RCC 7860 (cell line): ENCODE results near the gene SMIM32.

ENCODE experiments used
- DNase-seq: peaks from one replicate; pipeline ENCODE4 v3.0.0-alpha.2; 2015; ENCODE audit warnings: low spot score
- FAIRE-seq: peaks from 2 replicates; lab custom pipeline; 2012; peaks lifted over from hg19 to GRCh38; lab: Jason Lieb, UNC

The SMIM32 gene

GRCh38 chr5:136190091-136190720, 2.8 kb downstream of the SMIM32 start:
- FAIRE-seq = no peak
- no peak for DNase-seq

GRCh38 chr5:136188859-136189258, 4.1 kb downstream of the SMIM32 start:
- DNase-seq (no peak), FAIRE-seq (no peak)

- DNase-seq (no peak), FAIRE-seq (no peak)
Measured at GRCh38 chr5:136186796-136187195, 6.2 kb downstream of the SMIM32 start.

GRCh38 chr5:136185974-136186665, 6.8 kb downstream of the SMIM32 start:
- FAIRE-seq (no peak), DNase-seq (no peak)

GRCh38 chr5:136182618-136183017, 10.3 kb downstream of the SMIM32 start:
- DNase-seq (no peak), FAIRE-seq (no peak)

GRCh38 chr5:136174021-136174659, 18.8 kb downstream of the SMIM32 start:
- DNase-seq = peak; percentile 54
- peak; percentile 79 for FAIRE-seq

- FAIRE-seq (no peak), DNase-seq (no peak)
Measured at GRCh38 chr5:136169218-136169617, 23.7 kb downstream of the SMIM32 start.

GRCh38 chr5:136166909-136167308, 26.1 kb downstream of the SMIM32 start:
- FAIRE-seq = no peak

GRCh38 chr5:136164226-136164625, 28.7 kb downstream of the SMIM32 start:
- FAIRE-seq = peak; percentile 2
- DNase-seq = no peak

More at GRCh38 chr5:136166909-136167308, 26.1 kb downstream of the SMIM32 start:
- DNase-seq = no peak

- DNase-seq (no peak), FAIRE-seq (no peak)
Measured at GRCh38 chr5:136162008-136162407, 31.0 kb downstream of the SMIM32 start.

- FAIRE-seq (no peak), DNase-seq (no peak)
Measured at GRCh38 chr5:136159457-136159856, 33.5 kb downstream of the SMIM32 start.

- DNase-seq (no peak), FAIRE-seq (no peak)
Measured at GRCh38 chr5:136157514-136157913, 35.4 kb downstream of the SMIM32 start.

- FAIRE-seq = no peak
- DNase-seq = peak; percentile 11
Measured at GRCh38 chr5:136155761-136156160, 37.2 kb downstream of the SMIM32 start.

GRCh38 chr5:136155078-136155477, 37.9 kb downstream of the SMIM32 start:
- FAIRE-seq (no peak), DNase-seq (no peak)

GRCh38 chr5:136153581-136154236, 39.3 kb downstream of the SMIM32 start:
- no peak for FAIRE-seq

GRCh38 chr5:136149891-136150290, 43.1 kb downstream of the SMIM32 start:
- no peak for FAIRE-seq
- DNase-seq = no peak

More at GRCh38 chr5:136153581-136154236, 39.3 kb downstream of the SMIM32 start:
- no peak for DNase-seq

GRCh38 chr5:136147632-136148031, 45.3 kb downstream of the SMIM32 start:
- FAIRE-seq = no peak
- no peak for DNase-seq

GRCh38 chr5:136146201-136146600, 46.8 kb downstream of the SMIM32 start:
- FAIRE-seq = no peak

GRCh38 chr5:136145030-136145429, 47.9 kb downstream of the SMIM32 start:
- DNase-seq = no peak
- FAIRE-seq = no peak

More at GRCh38 chr5:136146201-136146600, 46.8 kb downstream of the SMIM32 start:
- no peak for DNase-seq

GRCh38 chr5:136143763-136144162, 49.2 kb downstream of the SMIM32 start:
- no peak for FAIRE-seq

GRCh38 chr5:136143312-136143711, 49.6 kb downstream of the SMIM32 start:
- FAIRE-seq (no peak), DNase-seq (no peak)

More at GRCh38 chr5:136143763-136144162, 49.2 kb downstream of the SMIM32 start:
- DNase-seq = no peak
